ENCODE results near the gene PKN1.
"Not testable (repeated sequence)": the region's sequence is repeated elsewhere in the genome, so short reads cannot be mapped to it uniquely, and the experiment has no call there.

PKN1 gene

GRCh38 chr19:14504575-14504974 lies 71.5 kb downstream of the PKN1 start:
- H3K4me3 ChIP-seq; H3K4me1 ChIP-seq; H3K27me3 ChIP-seq (ENCODE audit: low read depth); H3K36me3 ChIP-seq (replicated peaks); in situ Hi-C loops (cut with MboI; ENCODE audit: low sequenced_read_pairs); DNase-seq (ENCODE audit: low spot score in 2 of 2); H3K9me3 ChIP-seq: not testable (repeated sequence)

DNA sequence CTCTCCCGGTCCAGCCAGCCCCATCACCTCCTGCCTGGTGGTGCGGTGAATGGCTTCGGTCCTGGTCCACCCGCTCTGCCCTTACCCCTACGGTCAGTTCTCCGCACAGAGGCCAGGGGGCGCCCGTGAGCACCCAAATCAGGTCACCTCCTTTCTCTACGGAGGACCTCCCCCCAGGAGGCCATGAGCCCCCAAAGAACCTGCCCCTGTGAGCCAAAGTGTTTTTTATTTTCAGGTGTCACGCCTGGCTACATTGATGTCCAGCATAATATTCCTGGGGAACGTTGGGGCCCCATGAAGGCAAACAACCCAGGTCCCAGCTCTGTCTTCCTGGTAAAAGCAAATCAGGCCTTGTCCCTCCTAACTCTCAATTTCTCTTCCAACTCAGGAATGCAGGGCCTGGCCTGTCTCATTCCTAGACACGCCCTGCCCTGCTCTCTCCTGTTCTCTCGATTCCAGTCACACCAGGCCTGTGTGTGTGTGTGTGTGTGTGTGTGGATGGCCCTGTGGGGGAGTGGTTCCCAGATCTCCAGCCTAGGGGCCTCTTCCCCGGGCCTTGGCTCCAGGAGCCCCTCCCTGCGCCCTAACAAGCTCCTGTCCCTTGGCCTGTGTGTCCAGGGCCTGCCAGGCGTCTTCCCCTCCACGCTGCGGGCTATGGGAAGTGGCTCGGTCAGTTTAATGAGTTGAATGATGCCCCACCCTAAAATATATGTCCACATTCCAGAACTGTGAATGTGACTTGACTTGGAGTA lies 72.6 kb downstream of the PKN1 start:
- H3K4me3 ChIP-seq, result no peak overlapping the region
- H3K9me3 ChIP-seq, result no peaks in the 10 kb centered on the region
- peaks cover 9% of the 10 kb centered on the region for H3K4me1 ChIP-seq
- no peaks in the 10 kb centered on the region; the same call in 1 of the 2 replicates for H3K27me3 ChIP-seq (ENCODE audit: low read depth)
- H3K36me3 ChIP-seq (replicated peaks), result no peaks in the 10 kb centered on the region
- DNase-seq (ENCODE audit: low spot score in 2 of 2), result peak in 1 of 2 experiments; percentile 88
- in situ Hi-C loops (cut with MboI; ENCODE audit: low sequenced_read_pairs), result no loop called here

GRCh38 chr19:14507704-14508542 lies 74.8 kb downstream of the PKN1 start:
- no peak overlapping the region for H3K4me3 ChIP-seq
- H3K9me3 ChIP-seq, result no peaks in the 10 kb centered on the region
- in situ Hi-C loops (cut with MboI; ENCODE audit: low sequenced_read_pairs), result no loop called here
- H3K27me3 ChIP-seq (ENCODE audit: low read depth), result no peaks in the 10 kb centered on the region; the same call in 1 of the 2 replicates
- no peak for DNase-seq (ENCODE audit: low spot score in 2 of 2)
- peaks cover 11% of the 10 kb centered on the region for H3K4me1 ChIP-seq
- no peaks in the 10 kb centered on the region for H3K36me3 ChIP-seq (replicated peaks)

DNA sequence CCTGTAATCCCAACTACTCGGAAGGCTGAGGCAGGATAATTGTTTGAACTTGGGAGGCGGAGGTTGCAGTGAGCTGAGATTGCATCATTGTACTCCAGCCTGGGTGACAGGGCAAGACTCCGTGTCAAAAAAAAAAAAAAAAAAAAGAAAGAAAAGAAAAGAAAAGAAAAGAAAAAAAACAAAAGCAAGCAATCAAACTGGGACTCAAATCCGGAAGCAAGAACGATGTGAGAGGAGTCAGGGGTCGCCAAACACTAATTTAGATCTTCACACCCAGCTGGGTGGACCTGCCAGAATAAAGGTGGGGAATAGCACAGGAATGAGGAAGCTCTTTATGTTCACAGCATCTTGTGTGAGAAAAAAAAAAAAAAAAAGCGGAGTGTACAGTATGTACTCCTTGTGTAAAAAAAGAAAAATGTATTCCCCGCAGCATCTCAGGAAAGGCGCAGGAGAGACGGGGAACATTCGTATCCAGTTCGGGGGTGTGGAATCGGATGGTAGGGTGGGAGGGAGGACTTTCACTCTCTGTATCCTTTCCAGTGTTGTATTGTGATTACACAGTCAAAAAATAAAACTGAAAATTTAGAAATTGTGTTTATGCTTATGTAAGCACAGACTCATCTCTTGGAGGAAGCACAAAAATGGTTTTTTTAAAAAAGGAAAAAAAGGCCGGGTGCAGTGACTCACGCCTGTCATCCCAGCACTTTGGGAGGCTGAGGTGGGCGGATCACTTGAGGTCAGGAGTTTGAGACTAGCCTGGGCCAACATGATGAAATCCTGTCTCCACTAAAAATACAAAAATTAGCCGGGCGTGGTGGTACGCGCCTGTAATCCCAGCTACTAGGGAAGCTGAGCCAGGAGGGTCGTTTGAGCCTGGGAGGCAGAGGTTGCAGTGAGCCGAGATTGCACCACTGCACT lies 77.5 kb downstream of the PKN1 start:
- Histone ChIP-seq H3K4me3 (no peak overlapping the region), H3K9me3 (no peaks in the 10 kb centered on the region), H3K4me1 (peaks cover 12% of the 10 kb centered on the region), H3K27me3 (ENCODE audit: low read depth) (no peaks in the 10 kb centered on the region), H3K36me3 (replicated peaks) (peaks cover 14% of the 10 kb centered on the region)
- peak in 1 of 2 experiments; percentile 24 for DNase-seq (ENCODE audit: low spot score in 2 of 2)
- in situ Hi-C loops (cut with MboI; ENCODE audit: low sequenced_read_pairs), result no loop called here

DNA sequence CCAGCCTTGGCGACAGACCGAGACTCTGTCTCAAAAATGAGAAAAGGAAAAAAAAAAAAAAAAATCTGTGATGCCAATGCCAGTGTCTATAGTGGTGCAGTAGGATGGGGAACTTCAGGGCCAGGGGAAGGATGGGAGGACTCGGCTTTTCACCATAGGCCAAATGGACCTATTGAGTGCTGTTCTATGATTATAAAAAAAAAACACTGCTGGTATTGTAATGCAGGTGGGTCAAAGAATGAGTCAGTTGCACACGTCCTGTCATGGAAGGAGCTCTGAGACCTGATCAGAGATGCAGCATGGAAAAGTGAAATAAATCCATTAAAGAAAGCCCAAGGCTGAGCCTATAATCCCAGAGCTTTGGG lies 78.1 kb downstream of the PKN1 start:
- Histone ChIP-seq H3K9me3 (no peaks in the 10 kb centered on the region), H3K4me3 (no peak overlapping the region), H3K4me1 (peaks cover 11% of the 10 kb centered on the region), H3K27me3 (ENCODE audit: low read depth) (no peaks in the 10 kb centered on the region), H3K36me3 (replicated peaks) (peaks cover 20% of the 10 kb centered on the region)
- in situ Hi-C loops (cut with MboI; ENCODE audit: low sequenced_read_pairs), result no loop called here
- no peak for DNase-seq (ENCODE audit: low spot score in 2 of 2)

- no peaks in the 10 kb centered on the region for H3K27me3 ChIP-seq (ENCODE audit: low read depth)
- no peak for DNase-seq (ENCODE audit: low spot score in 2 of 2)
- H3K9me3 ChIP-seq, result no peaks in the 10 kb centered on the region
- no peak overlapping the region for H3K4me3 ChIP-seq
- H3K4me1 ChIP-seq, result peaks cover 14% of the 10 kb centered on the region
- peaks cover 28% of the 10 kb centered on the region for H3K36me3 ChIP-seq (replicated peaks)
- in situ Hi-C loops (cut with MboI; ENCODE audit: low sequenced_read_pairs), result no loop called here
Measured at GRCh38 chr19:14512406-14512961, 79.4 kb downstream of the PKN1 start.

DNA sequence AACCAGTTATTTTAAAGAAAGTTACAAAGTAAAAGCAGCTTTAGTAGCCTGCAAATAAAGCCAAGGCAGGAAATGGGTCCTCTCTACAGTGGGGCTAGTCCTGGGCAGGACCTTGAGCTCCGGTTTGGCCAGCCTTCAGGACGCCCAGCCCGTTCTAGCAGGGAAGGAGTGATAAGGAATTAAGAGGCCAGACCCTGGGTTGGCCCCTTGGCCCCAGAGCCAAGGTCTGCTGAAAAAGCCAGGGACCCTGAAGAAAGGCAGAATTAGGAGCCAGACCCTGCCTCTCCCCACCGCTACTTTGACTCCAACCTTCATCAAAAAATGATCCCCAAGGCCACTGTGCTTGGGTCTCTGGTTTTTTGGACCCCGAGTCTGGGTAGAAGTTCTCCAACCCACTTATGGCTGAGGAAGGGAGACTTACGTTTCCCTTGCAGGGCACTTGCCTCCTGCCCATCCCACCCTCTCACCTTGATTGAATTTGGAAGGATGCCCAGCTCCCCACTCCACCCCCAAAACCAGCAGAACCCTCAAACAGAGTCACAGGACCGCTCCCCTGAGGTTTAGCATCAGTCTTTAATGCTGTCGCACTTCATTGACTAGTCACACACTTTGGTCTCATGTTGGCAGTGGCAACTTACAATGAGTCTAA lies 81.2 kb downstream of the PKN1 start:
- Histone ChIP-seq H3K4me1 (peaks cover 18% of the 10 kb centered on the region), H3K9me3 (no peaks in the 10 kb centered on the region), H3K36me3 (replicated peaks) (peaks cover 32% of the 10 kb centered on the region), H3K4me3 (no peak overlapping the region), H3K27me3 (ENCODE audit: low read depth) (no peaks in the 10 kb centered on the region)
- no peak for DNase-seq (ENCODE audit: low spot score in 2 of 2)
- in situ Hi-C loops (cut with MboI; ENCODE audit: low sequenced_read_pairs), result no loop called here

- in situ Hi-C loops (cut with MboI; ENCODE audit: low sequenced_read_pairs), result no loop called here
- H3K4me3 ChIP-seq, result no peak overlapping the region
- peaks cover 32% of the 10 kb centered on the region for H3K36me3 ChIP-seq (replicated peaks)
- DNase-seq (ENCODE audit: low spot score in 2 of 2), result no peak
- H3K27me3 ChIP-seq (ENCODE audit: low read depth), result no peaks in the 10 kb centered on the region
- H3K4me1 ChIP-seq, result peaks cover 13% of the 10 kb centered on the region
- no peaks in the 10 kb centered on the region for H3K9me3 ChIP-seq
Measured at GRCh38 chr19:14515501-14516047, 82.5 kb downstream of the PKN1 start.

DNA sequence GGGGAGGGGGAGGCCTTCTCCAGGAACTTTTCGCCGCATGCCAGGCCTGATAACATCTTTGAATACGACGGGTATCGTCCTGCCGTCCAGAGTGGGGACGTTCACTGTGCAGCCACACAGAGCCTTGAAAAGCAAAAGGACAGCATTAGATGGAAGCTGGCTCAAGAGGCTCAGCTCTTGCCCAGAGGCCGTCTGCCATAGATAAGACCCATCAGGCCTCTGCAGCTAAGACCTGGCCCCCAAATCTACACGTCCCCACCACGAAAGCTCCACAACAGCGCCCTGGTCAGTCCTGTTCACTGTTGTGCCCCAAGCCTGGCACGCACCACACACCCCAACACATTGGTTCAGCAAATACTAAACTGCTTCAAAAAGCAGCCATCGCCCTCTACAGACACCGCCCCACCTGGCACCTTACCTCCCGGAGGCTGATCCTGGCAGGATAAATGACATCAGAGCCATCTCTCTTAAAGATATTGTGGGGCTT lies 83.0 kb downstream of the PKN1 start:
- Histone ChIP-seq H3K9me3 (no peaks in the 10 kb centered on the region), H3K36me3 (replicated peaks) (peaks cover 32% of the 10 kb centered on the region), H3K4me3 (peak overlapping the region; percentile 98), H3K27me3 (ENCODE audit: low read depth) (no peaks in the 10 kb centered on the region), H3K4me1 (peaks cover 10% of the 10 kb centered on the region)
- no peak for DNase-seq (ENCODE audit: low spot score in 2 of 2)
- in situ Hi-C loops (cut with MboI; ENCODE audit: low sequenced_read_pairs), result no loop called here

GRCh38 chr19:14516746-14517438 lies 83.8 kb downstream of the PKN1 start:
- Histone ChIP-seq H3K4me1 (peaks cover 10% of the 10 kb centered on the region), H3K4me3 (peak overlapping the region; percentile 98), H3K9me3 (no peaks in the 10 kb centered on the region), H3K36me3 (replicated peaks) (peaks cover 32% of the 10 kb centered on the region), H3K27me3 (ENCODE audit: low read depth) (no peaks in the 10 kb centered on the region)
- DNase-seq (ENCODE audit: low spot score in 2 of 2), result peak in 1 of 2 experiments; percentile 39
- in situ Hi-C loops (cut with MboI; ENCODE audit: low sequenced_read_pairs), result no loop called here

DNA sequence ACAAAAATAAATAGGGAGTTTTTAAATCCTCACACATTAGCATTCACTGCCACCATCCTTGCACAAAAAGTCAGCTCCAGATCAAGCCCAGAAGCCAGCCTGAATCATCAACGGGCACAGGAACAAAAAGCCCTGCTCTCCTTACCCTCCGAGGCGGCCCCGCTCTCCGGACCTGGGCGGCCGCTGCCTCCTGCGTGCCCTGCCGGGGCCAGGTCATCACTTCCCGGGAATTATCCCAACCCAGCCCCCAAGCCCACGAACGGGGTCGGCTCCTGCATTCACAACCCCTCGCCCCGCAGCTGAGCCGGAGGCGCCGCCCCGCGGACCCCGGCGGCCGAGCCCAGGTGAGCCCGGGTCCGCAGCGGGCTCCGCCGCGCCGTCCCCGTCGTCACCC lies 84.3 kb downstream of the PKN1 start:
- peaks cover 32% of the 10 kb centered on the region for H3K36me3 ChIP-seq (replicated peaks)
- DNase-seq (ENCODE audit: low spot score in 2 of 2), result no peak
- H3K9me3 ChIP-seq, result no peaks in the 10 kb centered on the region
- peaks cover 10% of the 10 kb centered on the region for H3K4me1 ChIP-seq
- no peaks in the 10 kb centered on the region for H3K27me3 ChIP-seq (ENCODE audit: low read depth)
- peak overlapping the region; percentile 98 for H3K4me3 ChIP-seq
- in situ Hi-C loops (cut with MboI; ENCODE audit: low sequenced_read_pairs), result no loop called here

DNA sequence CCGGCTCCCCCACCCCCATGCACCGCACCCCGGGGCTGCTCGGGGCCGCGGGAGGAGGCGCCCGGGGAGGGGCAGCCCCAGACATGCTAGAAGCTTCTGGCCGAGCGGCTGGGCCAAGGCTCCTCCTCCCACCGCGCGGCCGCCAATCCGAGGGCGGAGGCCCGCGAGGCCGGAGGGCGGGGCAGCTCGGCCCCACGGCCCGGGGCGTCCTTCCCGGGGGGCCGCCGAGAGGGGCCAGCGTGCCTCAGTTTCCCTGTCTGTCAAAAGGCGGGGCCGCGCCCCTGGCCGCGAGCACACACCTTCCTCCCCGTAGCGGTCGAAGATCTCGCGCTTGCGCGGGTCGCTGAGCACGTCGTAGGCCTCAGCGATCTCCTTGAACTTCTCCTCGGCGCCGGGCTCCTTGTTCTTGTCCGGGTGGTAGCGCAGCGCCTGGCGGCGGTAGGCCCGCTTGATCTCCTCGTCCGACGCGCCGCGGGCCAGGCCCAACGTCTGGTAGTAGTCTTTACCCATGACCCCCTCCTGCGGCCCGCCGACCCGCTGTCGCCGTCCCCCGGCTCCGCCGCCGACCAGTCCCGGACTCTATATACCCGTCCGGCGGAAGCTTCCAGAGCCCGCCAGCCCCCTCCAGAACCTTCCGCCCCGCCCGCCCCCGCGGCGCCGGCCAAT lies 84.9 kb downstream of the PKN1 start, which contains the start of gene DNAJB1:
TSS of gene DNAJB1 (minus strand) at position 558 of the 666 bp plus-strand sequence. CDS start at position 510, 48 bp downstream.
- Histone ChIP-seq H3K9me3 (no peaks in the 10 kb centered on the region), H3K27me3 (ENCODE audit: low read depth) (no peaks in the 10 kb centered on the region), H3K4me3 (peak within 1 kb of the TSS; percentile 98), H3K4me1 (peaks cover 10% of the 10 kb centered on the region), H3K36me3 (replicated peaks) (peaks cover 32% of the 10 kb centered on the region)
- DNase-seq (ENCODE audit: low spot score in 2 of 2), result peak; percentile 49 to 78
- in situ Hi-C loops (cut with MboI; ENCODE audit: low sequenced_read_pairs), result no loop called here
